H1 (cell line): ENCODE measurements around the gene CTLA4. TPM values are rescaled to one million over a fixed set of nuclear protein-coding genes. Genes with fewer than 3 reads are reported as not detected.

Experiments used
- CTCF ChIA-PET: fragments of 300-600 bp; sonication (Branson Sonifier 250); formaldehyde crosslinking; loops from one replicate; lab custom pipeline; 2021; ENCODE audit not compliant: partially characterized antibody; lab: Charles Lee
- POLR2A ChIA-PET: fragments of 300-600 bp; sonication (Branson Sonifier 250); formaldehyde crosslinking; loops from one replicate; lab custom pipeline; 2021; ENCODE audit warnings: inconsistent platforms; ENCODE audit not compliant: partially characterized antibody; lab: Charles Lee
- DNase-seq, 2 experiments: peaks; one replicate each; pipeline versions ENCODE4 v3.0.0 to v3.0.0-alpha.2; 2010 to 2022; ENCODE audit warnings: low spot score in 2 of 2, low read depth in 1 of 2, mixed read lengths in 1 of 2
- FAIRE-seq: peaks from 2 replicates; lab custom pipeline; 2011; peaks lifted over from hg19 to GRCh38; lab: Jason Lieb, UNC
- H2AFZ ChIP-seq: 2 replicates; pipeline ENCODE4 v1.8.1; 2012; ENCODE audit warnings: low read length, inconsistent platforms
- H2AK5ac ChIP-seq: 2 replicates; pipeline ENCODE4 v1.6.1; 2013; ENCODE audit warnings: low read depth, low read length
- H2BK120ac ChIP-seq: replicated peaks from 2 replicates; pipeline ENCODE3; 2013; ENCODE audit warnings: low read depth, low read length, inconsistent platforms
- H2BK12ac ChIP-seq: 2 replicates; pipeline ENCODE4 v1.6.1; 2013; ENCODE audit warnings: low read depth, low read length
- H2BK15ac ChIP-seq: 2 replicates; pipeline ENCODE4 v1.6.1; 2013; ENCODE audit warnings: low read length
- H2BK20ac ChIP-seq: 2 replicates; pipeline ENCODE4 v1.6.1; 2013; ENCODE audit warnings: low read length
- H2BK5ac ChIP-seq: 2 replicates; pipeline ENCODE4 v1.6.1; 2013; ENCODE audit warnings: low read depth, low read length
- H3K14ac ChIP-seq: 2 replicates; pipeline ENCODE4 v1.6.1; 2013; ENCODE audit warnings: inconsistent platforms; ENCODE audit not compliant: insufficient read length
- H3K18ac ChIP-seq: 2 replicates; pipeline ENCODE4 v1.6.1; 2013; ENCODE audit warnings: low read length; ENCODE audit errors: extremely low read depth
- H3K23ac ChIP-seq: 2 replicates; pipeline ENCODE4 v1.6.1; 2013; ENCODE audit warnings: inconsistent platforms; ENCODE audit not compliant: insufficient read length
- H3K23me2 ChIP-seq: 2 replicates; pipeline ENCODE4 v1.6.1; 2013; ENCODE audit warnings: low read depth, low read length
- H3K27ac ChIP-seq: 2 replicates; pipeline ENCODE4 v1.6.1; 2011; ENCODE audit warnings: low read depth, low read length, inconsistent platforms
- H3K27me3 ChIP-seq, 4 experiments: replicated peaks in 1 of 4; 1 replicate in 1 of 4; 2 replicates in 3 of 4; pipeline versions ENCODE4 v1.6.1 to v1.8.1; 2011 to 2013; ENCODE audit warnings: low read length in 3 of 4, mild to moderate bottlenecking in 3 of 4, inconsistent platforms in 2 of 4, mixed read lengths in 2 of 4, moderate library complexity in 1 of 4; ENCODE audit not compliant: control insufficient read depth in 3 of 4, insufficient read depth in 3 of 4; ENCODE audit errors: extremely low read depth in 1 of 4
- H3K36me3 ChIP-seq, 4 experiments: 2 replicates each; pipeline versions ENCODE4 v1.6.1 to v1.8.1; 2011 to 2013; ENCODE audit warnings: mild to moderate bottlenecking in 4 of 4, low read length in 3 of 4, moderate library complexity in 2 of 4, control low read depth in 1 of 4, inconsistent platforms in 1 of 4; ENCODE audit not compliant: insufficient read depth in 4 of 4, control insufficient read depth in 2 of 4
- H3K4ac ChIP-seq: replicated peaks from 2 replicates; pipeline ENCODE3; 2013; ENCODE audit warnings: low read length, low read depth, mixed read lengths, inconsistent platforms; ENCODE audit not compliant: insufficient read length
- H3K4me1 ChIP-seq, 4 experiments: replicated peaks in 1 of 4; 1 replicate in 1 of 4; 2 replicates in 3 of 4; pipeline versions ENCODE4 v1.6.1 to v1.8.1; 2011 to 2013; ENCODE audit warnings: low read length in 3 of 4, inconsistent platforms in 2 of 4, mixed read lengths in 1 of 4; ENCODE audit not compliant: insufficient read depth in 4 of 4, control insufficient read depth in 3 of 4
- H3K4me2 ChIP-seq, 2 experiments: 2 replicates each; pipeline versions ENCODE4 v1.6.1 to v1.8.1; 2011 to 2013; ENCODE audit warnings: low read depth in 2 of 2, low read length in 2 of 2, control low read depth in 1 of 2, inconsistent platforms in 1 of 2, mild to moderate bottlenecking in 1 of 2; ENCODE audit not compliant: insufficient read depth in 1 of 2
- H3K4me3 ChIP-seq, 4 experiments: fragments of 200-600, 300-600 bp in 1 of 4; sonication (generic), shearing (Covaris generic), sonication (Bioruptor Twin) in 1 of 4; 2 replicates each; pipeline versions ENCODE4 v1.5.1 to v1.8.1; 2011 to 2016; ENCODE audit warnings: low read length in 4 of 4, low read depth in 3 of 4, control low read depth in 2 of 4, inconsistent platforms in 2 of 4, mild to moderate bottlenecking in 2 of 4, mixed read lengths in 1 of 4, moderate library complexity in 1 of 4; ENCODE audit not compliant: insufficient read depth in 2 of 4; ENCODE audit errors: extremely low read depth in 1 of 4
- H3K56ac ChIP-seq: replicated peaks from 2 replicates; pipeline ENCODE3; 2013; ENCODE audit warnings: low read depth, mild to moderate bottlenecking, mixed read lengths, low read length, inconsistent platforms; ENCODE audit not compliant: insufficient read length
- H3K79me1 ChIP-seq: 2 replicates; pipeline ENCODE4 v1.6.1; 2013; ENCODE audit warnings: low read depth, low read length, control low read depth
- H3K79me2 ChIP-seq, 2 experiments: 2 replicates each; pipeline versions ENCODE4 v1.6.1 to v1.8.1; 2012 to 2013; ENCODE audit warnings: low read length in 2 of 2, mild to moderate bottlenecking in 2 of 2, inconsistent platforms in 1 of 2; ENCODE audit not compliant: insufficient read depth in 2 of 2, control insufficient read depth in 1 of 2
- H3K9ac ChIP-seq, 4 experiments: replicated peaks in 1 of 4; 1 replicate in 1 of 4; 2 replicates in 3 of 4; pipeline versions ENCODE4 v1.6.1 to v1.8.1; 2011 to 2013; ENCODE audit warnings: low read depth in 3 of 4, low read length in 3 of 4, control low read depth in 2 of 4, mild to moderate bottlenecking in 2 of 4, moderate library complexity in 2 of 4, inconsistent platforms in 1 of 4; ENCODE audit errors: extremely low read depth in 1 of 4
- H3K9me3 ChIP-seq, 2 experiments: 2 replicates each; pipeline versions ENCODE4 v1.6.1 to v1.8.1; 2012 to 2013; ENCODE audit warnings: mild to moderate bottlenecking in 2 of 2, moderate library complexity in 2 of 2, control low read depth in 1 of 2, inconsistent platforms in 1 of 2, low read depth in 1 of 2, low read length in 1 of 2, mixed read lengths in 1 of 2; ENCODE audit not compliant: insufficient read depth in 2 of 2
- H4K20me1 ChIP-seq, 2 experiments: replicated peaks in 1 of 2; 2 replicates each; pipeline versions ENCODE3 to v1.8.1; 2011 to 2013; ENCODE audit warnings: inconsistent platforms in 2 of 2, low read length in 2 of 2, mild to moderate bottlenecking in 1 of 2; ENCODE audit not compliant: insufficient read depth in 2 of 2, control insufficient read depth in 1 of 2
- H4K5ac ChIP-seq: 2 replicates; pipeline ENCODE4 v1.6.1; 2013; ENCODE audit warnings: low read length, low read depth, mixed read lengths, inconsistent platforms; ENCODE audit not compliant: insufficient read length
- H4K8ac ChIP-seq: 2 replicates; pipeline ENCODE4 v1.8.0; 2013; ENCODE audit warnings: mild to moderate bottlenecking, moderate library complexity, low read length, inconsistent platforms; ENCODE audit not compliant: insufficient read depth; ENCODE audit errors: extremely low read depth
- H4K91ac ChIP-seq: replicated peaks from 2 replicates; pipeline ENCODE3; 2013; ENCODE audit warnings: low read length, mixed read lengths, inconsistent platforms; ENCODE audit not compliant: insufficient read length
- ASH2L ChIP-seq: fragments of 200-600, 300-600 bp; sonication (generic); IDR thresholded peaks from one replicate; pipeline ENCODE4 v1.7.1; 2017; ENCODE audit warnings: low read length
- BRCA1 ChIP-seq: IDR thresholded peaks from 2 replicates; pipeline ENCODE4 v1.6.1; 2012; ENCODE audit warnings: low read depth, low read length, improper control_type of control experiment
- EGR1 ChIP-seq: IDR thresholded peaks from 2 replicates; pipeline ENCODE4 v1.6.1; 2011; ENCODE audit warnings: low read depth, low read length, borderline replicate concordance
- GTF2F1 ChIP-seq: IDR thresholded peaks from 2 replicates; pipeline ENCODE4 v1.6.1; 2012; ENCODE audit warnings: low read depth, low read length, improper control_type of control experiment, borderline replicate concordance
- JUN ChIP-seq: IDR thresholded peaks from 2 replicates; pipeline ENCODE4 v1.6.1; 2011; ENCODE audit warnings: low read depth, mild to moderate bottlenecking, improper control_type of control experiment, low read length
- KDM4A ChIP-seq: IDR thresholded peaks from one replicate; pipeline ENCODE4 v1.7.1; 2012; ENCODE audit warnings: low read depth, mild to moderate bottlenecking, moderate library complexity, low read length, inconsistent platforms; ENCODE audit not compliant: severe bottlenecking
- KDM5A ChIP-seq: fragments of 200-600 bp; IDR thresholded peaks from 2 replicates; pipeline ENCODE4 v1.7.1; 2012; ENCODE audit warnings: mild to moderate bottlenecking, low read length, inconsistent platforms, mixed read lengths
- NRF1 ChIP-seq: IDR thresholded peaks from 2 replicates; pipeline ENCODE4 v1.6.1; 2011; ENCODE audit warnings: mild to moderate bottlenecking, low read depth, low read length, improper control_type of control experiment
- PHF8 ChIP-seq: fragments of 200-600 bp; sonication (generic); conservative IDR thresholded peaks from 2 replicates; pipeline ENCODE4 v1.7.1; 2012; ENCODE audit warnings: low read depth, mild to moderate bottlenecking, inconsistent platforms, low read length, moderate library complexity
- POLR2AphosphoS5 ChIP-seq: IDR thresholded peaks from 2 replicates; pipeline ENCODE4 v1.6.1; 2011; ENCODE audit warnings: low read depth, low read length
- SIRT6 ChIP-seq: IDR thresholded peaks from one replicate; pipeline ENCODE4 v1.7.1; 2012; ENCODE audit warnings: low read length, inconsistent platforms
- SIX5 ChIP-seq: IDR thresholded peaks from 2 replicates; pipeline ENCODE4 v1.6.1; 2011; ENCODE audit warnings: mild to moderate bottlenecking, low read depth, low read length
- SP2 ChIP-seq: IDR thresholded peaks from 2 replicates; pipeline ENCODE4 v1.6.1; 2012; ENCODE audit warnings: mild to moderate bottlenecking, low read length, inconsistent platforms
- polyA plus RNA-seq, 7 experiments: library from polyadenylated mRNA; depleted of rRNA in 3 of 7; stranded (reverse) in 5 of 7; unstranded in 2 of 7; fragments of >200 nt in 5 of 7; fragments of 200-250 nt in 2 of 7; gene quantifications; 1 replicate in 5 of 7; 2 replicates in 1 of 7; 4 replicates in 1 of 7; pipeline versions ENCODE4 v1.2.1 to v1.2.3, GENCODE V29; 2011 to 2013; ENCODE audit warnings: missing spikeins in 2 of 7, mixed read lengths in 2 of 7
- total RNA-seq: library from RNA; stranded (reverse); fragmentation: NEBNext Ultra II Directional; extraction: Animal tissue kit (Norgen Biotek cat#: 25700); gene quantifications from 2 replicates; pipeline ENCODE4 v1.2.1, GENCODE V29; 2021
- TF ChIP-seq, protein P1 (sequence below), 3 experiments: IDR thresholded peaks; 1 replicate in 2 of 3; 2 replicates in 1 of 3; pipeline versions ENCODE4 v1.5.1 to v1.6.1; 2011; ENCODE audit warnings: low read length in 3 of 3, mild to moderate bottlenecking in 3 of 3, inconsistent platforms in 2 of 3, low read depth in 1 of 3, moderate library complexity in 1 of 3; ENCODE audit not compliant: insufficient read depth in 1 of 3; ENCODE audit errors: control extremely low read depth in 1 of 3

Gene CTLA4
- total and polyA plus RNA-seq, 2 of the 8 experiments (the other 6 are each of a cell fraction or from before 2014, with no cell fraction given) = not detected

DNA sequence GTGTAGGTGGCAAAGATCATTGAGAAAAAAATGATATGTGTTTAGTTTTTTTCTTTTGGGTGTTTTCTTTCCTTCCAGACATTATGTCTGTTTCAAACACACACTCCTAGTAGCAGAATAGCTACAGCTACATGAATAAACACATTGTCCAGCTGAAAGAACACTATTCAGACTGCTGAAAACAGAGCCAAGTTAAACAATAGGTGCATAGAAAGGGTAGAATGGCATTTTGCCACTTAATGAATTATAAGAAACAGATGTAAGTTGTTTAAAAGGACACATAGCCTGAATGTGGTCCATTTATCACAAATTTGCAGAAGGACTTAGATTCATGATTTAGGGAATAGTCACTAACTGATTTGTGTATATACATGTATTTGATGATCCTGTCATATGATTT lies 20.1 kb downstream of the CTLA4 start:
- CTCF ChIA-PET = no interaction called here
- no peak for FAIRE-seq

More for the DNA sequence above, 20.1 kb downstream of the CTLA4 start:
- Histone ChIP-seq H2BK12ac (no peak overlapping the region), H3K79me2 (no peaks in the 10 kb centered on the region), H3K4ac (no peak overlapping the region), H3K79me1 (no peaks in the 10 kb centered on the region), H2AFZ (no peak overlapping the region), H4K20me1 (no peaks in the 10 kb centered on the region), H3K4me1 (no peaks in the 10 kb centered on the region), H2AK5ac (no peak overlapping the region), H2BK120ac (no peak overlapping the region), H3K14ac (no peak overlapping the region), H3K4me3 (no peak overlapping the region), H4K91ac (no peak overlapping the region), H3K27ac (no peak overlapping the region), H4K5ac (no peak overlapping the region), H3K23ac (no peak overlapping the region), H3K9me3 (no peaks in the 10 kb centered on the region), H2BK15ac (no peak overlapping the region), H3K4me2 (no peak overlapping the region), H3K23me2 (no peaks in the 10 kb centered on the region), H4K8ac (no peak overlapping the region), H3K56ac (no peak overlapping the region), H2BK5ac (no peak overlapping the region), H3K36me3 (no peaks in the 10 kb centered on the region), H3K18ac (no peak overlapping the region), H3K9ac (no peak overlapping the region), H3K27me3 (no peaks in the 10 kb centered on the region), H2BK20ac (no peak overlapping the region)
- no peak for TF ChIP-seq KDM4A
- no peak for TF ChIP-seq SIRT6
- no peak for TF ChIP-seq BRCA1
- no peak for TF ChIP-seq ASH2L
- no peak for TF ChIP-seq SIX5
- no peak for TF ChIP-seq JUN
- TF ChIP-seq KDM5A = no peak
- TF ChIP-seq NRF1 = no peak
- no peak for TF ChIP-seq POLR2AphosphoS5
- no peak for TF ChIP-seq PHF8
- TF ChIP-seq SP2 = no peak
- TF ChIP-seq, protein P1, sequence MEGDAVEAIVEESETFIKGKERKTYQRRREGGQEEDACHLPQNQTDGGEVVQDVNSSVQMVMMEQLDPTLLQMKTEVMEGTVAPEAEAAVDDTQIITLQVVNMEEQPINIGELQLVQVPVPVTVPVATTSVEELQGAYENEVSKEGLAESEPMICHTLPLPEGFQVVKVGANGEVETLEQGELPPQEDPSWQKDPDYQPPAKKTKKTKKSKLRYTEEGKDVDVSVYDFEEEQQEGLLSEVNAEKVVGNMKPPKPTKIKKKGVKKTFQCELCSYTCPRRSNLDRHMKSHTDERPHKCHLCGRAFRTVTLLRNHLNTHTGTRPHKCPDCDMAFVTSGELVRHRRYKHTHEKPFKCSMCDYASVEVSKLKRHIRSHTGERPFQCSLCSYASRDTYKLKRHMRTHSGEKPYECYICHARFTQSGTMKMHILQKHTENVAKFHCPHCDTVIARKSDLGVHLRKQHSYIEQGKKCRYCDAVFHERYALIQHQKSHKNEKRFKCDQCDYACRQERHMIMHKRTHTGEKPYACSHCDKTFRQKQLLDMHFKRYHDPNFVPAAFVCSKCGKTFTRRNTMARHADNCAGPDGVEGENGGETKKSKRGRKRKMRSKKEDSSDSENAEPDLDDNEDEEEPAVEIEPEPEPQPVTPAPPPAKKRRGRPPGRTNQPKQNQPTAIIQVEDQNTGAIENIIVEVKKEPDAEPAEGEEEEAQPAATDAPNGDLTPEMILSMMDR (IDR thresholded peaks at IDR 0.05; ENCODE audit: control extremely low read depth in 1 of 3, insufficient read depth in 1 of 3, low read depth in 1 of 3, low read length in 3 of 3) = no peak
- TF ChIP-seq GTF2F1 = no peak
- TF ChIP-seq EGR1 = no peak
- no peak for DNase-seq
- POLR2A ChIA-PET = no interaction called here
